ENCODE results near the gene DNAJA4.

Gene DNAJA4

GRCh38 chr15:78265752-78266224, 1.4 kb downstream of the DNAJA4 start:
- no peak for TF ChIP-seq CTCF (IDR thresholded peaks at IDR 0.05; ENCODE audit: insufficient read depth, low read length, missing control alignments)
- no peak overlapping the region for H3K4me3 ChIP-seq (ENCODE audit: low read depth, low read length)
- ChIA-PET CTCF (interaction anchor here (0.9 to 8.1 kb wide), 9 partner anchors 8 to 299 kb away, joined by 3 to 37 read pairs (median 7); no protein-coding TSS in a partner anchor), POLR2A (interaction anchor here (0.7 to 1.3 kb wide), 3 partner anchors 34 to 272 kb away, joined by 3 to 4 read pairs (median 3); partner anchors contain the start of gene SKIC8)
- DNase-seq (ENCODE audit: low read depth, low spot score), result peak; percentile 52

- CTCF ChIA-PET, result interaction anchor here (0.9 to 8.1 kb wide), 9 partner anchors 9 to 300 kb away, joined by 3 to 37 read pairs (median 7); no protein-coding TSS in a partner anchor
- H3K4me3 ChIP-seq (ENCODE audit: low read depth, low read length), result no peak overlapping the region
- DNase-seq (ENCODE audit: low read depth, low spot score), result no peak
- POLR2A ChIA-PET, result interaction anchor here (0.7 to 1.3 kb wide), 2 partner anchors 33 to 273 kb away, joined by 3 to 4 read pairs; partner anchors contain the start of gene SKIC8
- TF ChIP-seq CTCF (IDR thresholded peaks at IDR 0.05; ENCODE audit: insufficient read depth, low read length, missing control alignments), result no peak
These were observed 1.9 kb downstream of the DNAJA4 start for GRCh38 chr15:78266229-78266628.

GRCh38 chr15:78266806-78267205, 2.4 kb downstream of the DNAJA4 start:
- no peak for TF ChIP-seq CTCF (IDR thresholded peaks at IDR 0.05; ENCODE audit: insufficient read depth, low read length, missing control alignments)
- POLR2A ChIA-PET, result no interaction called here
- CTCF ChIA-PET, result interaction anchor here (1.5 to 8.1 kb wide), 6 partner anchors 9 to 300 kb away, joined by 6 to 37 read pairs (median 7); no protein-coding TSS in a partner anchor
- DNase-seq (ENCODE audit: low read depth, low spot score), result no peak
- no peak overlapping the region for H3K4me3 ChIP-seq (ENCODE audit: low read depth, low read length)

- H3K4me3 ChIP-seq (ENCODE audit: low read depth, low read length), result no peak overlapping the region
- ChIA-PET POLR2A (interaction anchor here (1.7 kb wide), 1 partner anchor 27 kb away, joined by 3 read pairs; the partner anchor contains the start of gene SKIC8), CTCF (interaction anchor here (0.9 kb wide), 1 partner anchor 32 kb away, joined by 5 read pairs; no protein-coding TSS in a partner anchor)
These were observed 8.0 kb downstream of the DNAJA4 start for GRCh38 chr15:78272316-78272715.

GRCh38 chr15:78272776-78273175, 8.4 kb downstream of the DNAJA4 start:
- no peak overlapping the region for H3K4me3 ChIP-seq (ENCODE audit: low read depth, low read length)
- no peak for DNase-seq (ENCODE audit: low read depth, low spot score)
- no peak for TF ChIP-seq CTCF (IDR thresholded peaks at IDR 0.05; ENCODE audit: insufficient read depth, low read length, missing control alignments)
- CTCF ChIA-PET, result no interaction called here
- POLR2A ChIA-PET, result interaction anchor here (1.7 kb wide), 1 partner anchor 27 kb away, joined by 3 read pairs; the partner anchor contains the start of gene SKIC8

More at GRCh38 chr15:78272316-78272715, 8.0 kb downstream of the DNAJA4 start:
- DNase-seq (ENCODE audit: low read depth, low spot score), result no peak
- no peak for TF ChIP-seq CTCF (IDR thresholded peaks at IDR 0.05; ENCODE audit: insufficient read depth, low read length, missing control alignments)

GRCh38 chr15:78274994-78275393, 10.6 kb downstream of the DNAJA4 start:
- ChIA-PET POLR2A (no interaction called here), CTCF (interaction anchor here (0.6 to 2.4 kb wide), 6 partner anchors 10 to 310 kb away, joined by 3 to 7 read pairs (median 4); partner anchors contain the start of gene DNAJA4)
- no peak for TF ChIP-seq CTCF (IDR thresholded peaks at IDR 0.05; ENCODE audit: insufficient read depth, low read length, missing control alignments)
- DNase-seq (ENCODE audit: low read depth, low spot score), result no peak
- no peak overlapping the region for H3K4me3 ChIP-seq (ENCODE audit: low read depth, low read length)
